Hepatocyte (in vitro differentiated cells): ENCODE results near the gene TTC28. TPM values are rescaled to one million over a fixed set of nuclear protein-coding genes. Genes with fewer than 3 reads are reported as not detected.

Experiments
- DNase-seq: peaks from one replicate; pipeline ENCODE4 v3.0.0-alpha.2; 2016; ENCODE audit warnings: low spot score
- H2AFZ ChIP-seq: fragments of 200-600 bp; sonication (generic); 2 replicates; pipeline ENCODE4 v1.6.0; 2016; ENCODE audit warnings: antibody characterized with exemption, mild to moderate bottlenecking
- H3K27ac ChIP-seq: fragments of 200-600 bp; sonication (generic); 2 replicates; pipeline ENCODE4 v1.5.1; 2016; ENCODE audit warnings: mild to moderate bottlenecking
- H3K27me3 ChIP-seq: fragments of 200-600 bp; sonication (generic); 2 replicates; pipeline ENCODE4 v1.6.1; 2016
- H3K36me3 ChIP-seq: fragments of 200-600 bp; sonication (generic); replicated peaks from 2 replicates; pipeline ENCODE4 v1.5.1; 2016; ENCODE audit warnings: low read depth; ENCODE audit not compliant: insufficient read depth
- H3K4me1 ChIP-seq: fragments of 200-600 bp; sonication (generic); 2 replicates; pipeline ENCODE4 v1.5.1; 2016; ENCODE audit warnings: mild to moderate bottlenecking, moderate library complexity; ENCODE audit not compliant: insufficient read depth
- H3K4me2 ChIP-seq: fragments of 200-600 bp; sonication (generic); 2 replicates; pipeline ENCODE4 v1.6.0; 2016
- H3K4me3 ChIP-seq: fragments of 200-600 bp; sonication (generic); 2 replicates; pipeline ENCODE4 v1.5.1; 2016; ENCODE audit warnings: mild to moderate bottlenecking
- H3K79me2 ChIP-seq: fragments of 200-600 bp; sonication (generic); 2 replicates; pipeline ENCODE4 v1.6.0; 2017; ENCODE audit warnings: mild to moderate bottlenecking
- H3K9me2 ChIP-seq: fragments of 200-600 bp; sonication (generic); replicated peaks from 2 replicates; pipeline ENCODE4 v1.6.0; 2017; ENCODE audit warnings: mild to moderate bottlenecking; ENCODE audit not compliant: insufficient read depth
- H3K9me3 ChIP-seq: fragments of 200-600 bp; sonication (generic); 2 replicates; pipeline ENCODE4 v1.5.1; 2016; ENCODE audit warnings: low read depth, mild to moderate bottlenecking
- H4K20me1 ChIP-seq: fragments of 200-600 bp; sonication (generic); 2 replicates; pipeline ENCODE4 v1.6.0; 2016; ENCODE audit warnings: mild to moderate bottlenecking; ENCODE audit not compliant: insufficient read depth, poor library complexity, severe bottlenecking
- CTCF ChIP-seq: fragments of 200-600 bp; sonication (generic); IDR thresholded peaks from 2 replicates; pipeline ENCODE4 v1.5.1; 2016; ENCODE audit warnings: antibody characterized with exemption, mild to moderate bottlenecking; ENCODE audit not compliant: poor library complexity
- EZH2 ChIP-seq: fragments of 200-600 bp; sonication (generic); IDR thresholded peaks from 2 replicates; pipeline ENCODE4 v1.6.1; 2016; ENCODE audit warnings: antibody characterized with exemption, mild to moderate bottlenecking, borderline replicate concordance
- EZH2phosphoT487 ChIP-seq: fragments of 200-600 bp; sonication (generic); IDR thresholded peaks from one replicate; pipeline ENCODE4 v1.6.1; 2018; ENCODE audit warnings: antibody characterized with exemption, mild to moderate bottlenecking, low read depth, moderate library complexity; ENCODE audit not compliant: unreplicated experiment, severe bottlenecking
- WGBS: methylation state at CpG from one replicate; pipeline ENCODE4 v1.1.6; 2016; ENCODE audit warnings: low lambda C conversion rate; ENCODE audit errors: missing lambda C conversion rate; 5-methylcytosine and 5-hydroxymethylcytosine counted together
- polyA plus RNA-seq: library from polyadenylated mRNA; unstranded; fragments of >200 nt; fragmentation: Nextera tagmentation; extraction: Ambion mirVana; gene quantifications from 2 replicates; pipeline ENCODE4 v1.2.1, GENCODE V29; 2016
- total RNA-seq: library from RNA; depleted of rRNA; stranded (reverse); fragments of >200 nt; gene quantifications from 2 replicates; pipeline ENCODE4 v1.2.3, GENCODE V29; 2014

Gene TTC28
- total and polyA plus RNA-seq, 2 experiments from 2014 or later: 14.7 to 30.4 TPM

- DNase-seq: no peak
- no peaks in the 10 kb centered on the region for H3K9me2 ChIP-seq
- no peaks in the 10 kb centered on the region for H3K27me3 ChIP-seq
- no peak overlapping the region for H2AFZ ChIP-seq
- no peaks in the 10 kb centered on the region for H3K9me3 ChIP-seq
- H3K4me1 ChIP-seq: peaks cover 14% of the 10 kb centered on the region
- H3K27ac ChIP-seq: no peak overlapping the region
- no peak overlapping the region for H3K4me2 ChIP-seq
- H3K79me2 ChIP-seq: no peaks in the 10 kb centered on the region
- no peak for TF ChIP-seq EZH2
- no peak for TF ChIP-seq CTCF
- TF ChIP-seq EZH2phosphoT487: no peak
- H4K20me1 ChIP-seq: no peaks in the 10 kb centered on the region
- 89% methylated on average over 4 of the region's 4 CpGs for WGBS
- no peak overlapping the region for H3K4me3 ChIP-seq
- H3K36me3 ChIP-seq: no peaks in the 10 kb centered on the region
These were observed 655.2 kb downstream of the TTC28 start for GRCh38 chr22:28024422-28024888.

- no peaks in the 10 kb centered on the region for H3K36me3 ChIP-seq
These were observed 655.9 kb downstream of the TTC28 start for GRCh38 chr22:28023774-28024173.

GRCh38 chr22:28023036-28023435 is 656.6 kb downstream of the TTC28 start:
- H3K9me3 ChIP-seq: no peaks in the 10 kb centered on the region
- H3K27ac ChIP-seq: no peak overlapping the region
- H3K4me1 ChIP-seq: peaks cover 14% of the 10 kb centered on the region
- no peak overlapping the region for H2AFZ ChIP-seq
- no peaks in the 10 kb centered on the region for H3K79me2 ChIP-seq
- TF ChIP-seq CTCF: no peak
- no peak for TF ChIP-seq EZH2phosphoT487
- TF ChIP-seq EZH2: no peak
- H3K36me3 ChIP-seq: no peaks in the 10 kb centered on the region
- DNase-seq: no peak
- H3K27me3 ChIP-seq: no peaks in the 10 kb centered on the region
- no peaks in the 10 kb centered on the region for H3K9me2 ChIP-seq
- no peaks in the 10 kb centered on the region for H4K20me1 ChIP-seq
- WGBS: 96% methylated on average over 5 of the region's 5 CpGs
- no peak overlapping the region for H3K4me2 ChIP-seq
- no peak overlapping the region for H3K4me3 ChIP-seq

More at GRCh38 chr22:28023774-28024173, 655.9 kb downstream of the TTC28 start:
- Histone ChIP-seq H4K20me1 (no peaks in the 10 kb centered on the region), H3K79me2 (no peaks in the 10 kb centered on the region), H3K4me2 (no peak overlapping the region), H3K27ac (no peak overlapping the region), H3K9me3 (no peaks in the 10 kb centered on the region), H3K4me1 (peaks cover 14% of the 10 kb centered on the region), H3K27me3 (no peaks in the 10 kb centered on the region), H3K4me3 (no peak overlapping the region), H2AFZ (no peak overlapping the region), H3K9me2 (no peaks in the 10 kb centered on the region)
- 82% methylated on average over 5 of the region's 5 CpGs for WGBS
- DNase-seq: no peak
- TF ChIP-seq CTCF (no peak), EZH2 (no peak), EZH2phosphoT487 (no peak)
